H1 (cell line): ENCODE data around the gene RAD23B. TPM values are rescaled to one million over a fixed set of nuclear protein-coding genes. Genes with fewer than 3 reads are reported as not detected.

Experiments used
- CTCF ChIP-seq, 3 experiments: IDR thresholded peaks; 1 replicate in 2 of 3; 2 replicates in 1 of 3; pipeline versions ENCODE4 v1.5.1 to v1.6.1; 2011; ENCODE audit warnings: low read length in 3 of 3, mild to moderate bottlenecking in 3 of 3, inconsistent platforms in 2 of 3, low read depth in 1 of 3, moderate library complexity in 1 of 3; ENCODE audit not compliant: insufficient read depth in 1 of 3; ENCODE audit errors: control extremely low read depth in 1 of 3
- polyA plus RNA-seq, 7 experiments: library from polyadenylated mRNA; depleted of rRNA in 3 of 7; stranded (reverse) in 5 of 7; unstranded in 2 of 7; fragments of >200 nt in 5 of 7; fragments of 200-250 nt in 2 of 7; gene quantifications; 1 replicate in 5 of 7; 2 replicates in 1 of 7; 4 replicates in 1 of 7; pipeline versions ENCODE4 v1.2.1 to v1.2.3, GENCODE V29; 2011 to 2013; ENCODE audit warnings: missing spikeins in 2 of 7, mixed read lengths in 2 of 7
- total RNA-seq: library from RNA; stranded (reverse); fragmentation: NEBNext Ultra II Directional; extraction: Animal tissue kit (Norgen Biotek cat#: 25700); gene quantifications from 2 replicates; pipeline ENCODE4 v1.2.1, GENCODE V29; 2021

RAD23B gene
- total and polyA plus RNA-seq, 2 of the 8 experiments (the other 6 are each of a cell fraction or from before 2014, with no cell fraction given), result 97.1 to 165 TPM

GRCh38 chr9:107273634-107274033 is 9.4 kb upstream of the RAD23B start (continued):
- TF ChIP-seq CTCF (IDR thresholded peaks at IDR 0.05; ENCODE audit: control extremely low read depth in 1 of 3, insufficient read depth in 1 of 3, low read depth in 1 of 3, low read length in 3 of 3), result no peak
